ENCODE results near the gene DAZAP1. TPM values are rescaled to one million over a fixed set of nuclear protein-coding genes. Genes with fewer than 3 reads are reported as not detected.

The DAZAP1 gene
- polyA plus RNA-seq, 2 donors = 64.9 to 75.3 TPM

- Histone ChIP-seq H3K4me3 (ENCODE audit: low read depth in 1 of 2, low read length in 2 of 2) (no peak overlapping the region), H3K9me3 (ENCODE audit: control insufficient read depth in 2 of 2, insufficient read depth in 1 of 2, low read depth in 1 of 2, low read length in 1 of 2) (peaks cover 0 to 9% of the 10 kb centered on the region in 2 donors), H3K36me3 (ENCODE audit: control insufficient read depth in 2 of 2, insufficient read depth in 2 of 2, low read length in 1 of 2) (no peaks in the 10 kb centered on the region), H3K4me1 (ENCODE audit: control insufficient read depth in 2 of 2, insufficient read depth in 2 of 2, low read length in 1 of 2) (peaks cover 5 to 35% of the 10 kb centered on the region in 2 donors), H3K27me3 (ENCODE audit: control insufficient read depth in 1 of 2, insufficient read depth in 2 of 2, low read length in 2 of 2) (peaks cover 0 to 51% of the 10 kb centered on the region in 2 donors), H3K27ac (ENCODE audit: low read depth in 2 of 2, low read length in 1 of 2) (no peak overlapping the region)
- WGBS, 2 donors = 13 to 14% methylated on average over 32 to 33 of the region's 33 CpGs
Observed at GRCh38 chr19:1453525-1454364, 46.4 kb downstream of the DAZAP1 start.

DNA sequence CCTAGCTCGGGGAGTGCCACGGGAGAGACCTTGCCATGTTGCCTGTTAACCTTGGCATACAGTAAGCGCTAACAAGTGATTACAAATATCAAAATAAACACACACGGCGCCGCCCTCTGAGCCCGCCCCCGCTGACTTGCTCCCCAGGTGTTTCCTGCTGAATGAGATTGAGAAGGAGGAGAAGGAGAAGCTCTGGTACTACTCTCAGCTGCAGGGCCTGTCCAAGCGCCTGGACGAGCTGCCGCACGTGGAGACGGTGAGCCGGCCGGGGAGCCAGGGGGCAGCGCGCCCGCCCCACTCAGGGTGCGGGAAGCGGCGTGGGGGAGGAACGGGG lies 47.6 kb downstream of the DAZAP1 start:
- H3K9me3 ChIP-seq (ENCODE audit: control insufficient read depth in 2 of 2, insufficient read depth in 1 of 2, low read depth in 1 of 2, low read length in 1 of 2) = peaks cover 0 to 9% of the 10 kb centered on the region in 2 donors
- peaks cover 0 to 40% of the 10 kb centered on the region in 2 donors for H3K27me3 ChIP-seq (ENCODE audit: control insufficient read depth in 1 of 2, insufficient read depth in 2 of 2, low read length in 2 of 2)
- peaks cover 5 to 35% of the 10 kb centered on the region in 2 donors for H3K4me1 ChIP-seq (ENCODE audit: control insufficient read depth in 2 of 2, insufficient read depth in 2 of 2, low read length in 1 of 2)
- peak overlapping the region in 1 of 2 donors; percentile 15 for H3K27ac ChIP-seq (ENCODE audit: low read depth in 2 of 2, low read length in 1 of 2)
- 5 to 7% methylated on average over 22 of the region's 22 CpGs for WGBS, 2 donors
- H3K4me3 ChIP-seq (ENCODE audit: low read depth in 1 of 2, low read length in 2 of 2) = no peak overlapping the region
- no peaks in the 10 kb centered on the region for H3K36me3 ChIP-seq (ENCODE audit: control insufficient read depth in 2 of 2, insufficient read depth in 2 of 2, low read length in 1 of 2)

- H3K4me3 ChIP-seq (ENCODE audit: low read depth in 1 of 2, low read length in 2 of 2) = no peak overlapping the region
- H3K4me1 ChIP-seq (ENCODE audit: control insufficient read depth in 2 of 2, insufficient read depth in 2 of 2, low read length in 1 of 2) = peaks cover 5 to 35% of the 10 kb centered on the region in 2 donors
Observed at GRCh38 chr19:1455336-1456120, 48.1 kb downstream of the DAZAP1 start.

GRCh38 chr19:1456121-1456900 lies 48.9 kb downstream of the DAZAP1 start:
- peaks cover 0 to 9% of the 10 kb centered on the region in 2 donors for H3K9me3 ChIP-seq (ENCODE audit: control insufficient read depth in 2 of 2, insufficient read depth in 1 of 2, low read depth in 1 of 2, low read length in 1 of 2)
- H3K4me1 ChIP-seq (ENCODE audit: control insufficient read depth in 2 of 2, insufficient read depth in 2 of 2, low read length in 1 of 2) = peaks cover 5 to 35% of the 10 kb centered on the region in 2 donors
- H3K4me3 ChIP-seq (ENCODE audit: low read depth in 1 of 2, low read length in 2 of 2) = no peak overlapping the region
- peaks cover 0 to 33% of the 10 kb centered on the region in 2 donors for H3K27me3 ChIP-seq (ENCODE audit: control insufficient read depth in 1 of 2, insufficient read depth in 2 of 2, low read length in 2 of 2)
- H3K27ac ChIP-seq (ENCODE audit: low read depth in 2 of 2, low read length in 1 of 2) = no peak overlapping the region
- 22 to 39% methylated on average over 42 to 43 of the region's 43 CpGs for WGBS, 2 donors
- H3K36me3 ChIP-seq (ENCODE audit: control insufficient read depth in 2 of 2, insufficient read depth in 2 of 2, low read length in 1 of 2) = no peaks in the 10 kb centered on the region

More at GRCh38 chr19:1455336-1456120, 48.1 kb downstream of the DAZAP1 start:
- no peaks in the 10 kb centered on the region for H3K36me3 ChIP-seq (ENCODE audit: control insufficient read depth in 2 of 2, insufficient read depth in 2 of 2, low read length in 1 of 2)
- 3 to 6% methylated on average over 35 to 42 of the region's 42 CpGs for WGBS, 2 donors
- peak overlapping the region in 1 of 2 donors; percentile 15 for H3K27ac ChIP-seq (ENCODE audit: low read depth in 2 of 2, low read length in 1 of 2)
- peaks cover 0 to 36% of the 10 kb centered on the region in 2 donors for H3K27me3 ChIP-seq (ENCODE audit: control insufficient read depth in 1 of 2, insufficient read depth in 2 of 2, low read length in 2 of 2)
- H3K9me3 ChIP-seq (ENCODE audit: control insufficient read depth in 2 of 2, insufficient read depth in 1 of 2, low read depth in 1 of 2, low read length in 1 of 2) = peaks cover 0 to 9% of the 10 kb centered on the region in 2 donors

GRCh38 chr19:1457031-1457739 lies 49.8 kb downstream of the DAZAP1 start:
- peaks cover 0 to 9% of the 10 kb centered on the region in 2 donors for H3K9me3 ChIP-seq (ENCODE audit: control insufficient read depth in 2 of 2, insufficient read depth in 1 of 2, low read depth in 1 of 2, low read length in 1 of 2)
- no peaks in the 10 kb centered on the region for H3K36me3 ChIP-seq (ENCODE audit: control insufficient read depth in 2 of 2, insufficient read depth in 2 of 2, low read length in 1 of 2)
- peaks cover 5 to 34% of the 10 kb centered on the region in 2 donors for H3K4me1 ChIP-seq (ENCODE audit: control insufficient read depth in 2 of 2, insufficient read depth in 2 of 2, low read length in 1 of 2)
- 12 to 15% methylated on average over 48 of the region's 48 CpGs for WGBS, 2 donors
- H3K4me3 ChIP-seq (ENCODE audit: low read depth in 1 of 2, low read length in 2 of 2) = no peak overlapping the region
- H3K27ac ChIP-seq (ENCODE audit: low read depth in 2 of 2, low read length in 1 of 2) = no peak overlapping the region
- peaks cover 0 to 31% of the 10 kb centered on the region in 2 donors for H3K27me3 ChIP-seq (ENCODE audit: control insufficient read depth in 1 of 2, insufficient read depth in 2 of 2, low read length in 2 of 2)

GRCh38 chr19:1457892-1458291 lies 50.5 kb downstream of the DAZAP1 start:
- Histone ChIP-seq H3K27ac (ENCODE audit: low read depth in 2 of 2, low read length in 1 of 2) (no peak overlapping the region), H3K27me3 (ENCODE audit: control insufficient read depth in 1 of 2, insufficient read depth in 2 of 2, low read length in 2 of 2) (peaks cover 0 to 24% of the 10 kb centered on the region in 2 donors), H3K4me3 (ENCODE audit: low read depth in 1 of 2, low read length in 2 of 2) (no peak overlapping the region), H3K36me3 (ENCODE audit: control insufficient read depth in 2 of 2, insufficient read depth in 2 of 2, low read length in 1 of 2) (no peaks in the 10 kb centered on the region), H3K9me3 (ENCODE audit: control insufficient read depth in 2 of 2, insufficient read depth in 1 of 2, low read depth in 1 of 2, low read length in 1 of 2) (peaks cover 0 to 9% of the 10 kb centered on the region in 2 donors), H3K4me1 (ENCODE audit: control insufficient read depth in 2 of 2, insufficient read depth in 2 of 2, low read length in 1 of 2) (peaks cover 5 to 28% of the 10 kb centered on the region in 2 donors)
- WGBS, 2 donors = 77 to 84% methylated on average over 16 of the region's 16 CpGs

- Histone ChIP-seq H3K4me3 (ENCODE audit: low read depth in 1 of 2, low read length in 2 of 2) (no peak overlapping the region), H3K4me1 (ENCODE audit: control insufficient read depth in 2 of 2, insufficient read depth in 2 of 2, low read length in 1 of 2) (peaks cover 0 to 19% of the 10 kb centered on the region in 2 donors), H3K27me3 (ENCODE audit: control insufficient read depth in 1 of 2, insufficient read depth in 2 of 2, low read length in 2 of 2) (peaks cover 0 to 15% of the 10 kb centered on the region in 2 donors), H3K36me3 (ENCODE audit: control insufficient read depth in 2 of 2, insufficient read depth in 2 of 2, low read length in 1 of 2) (no peaks in the 10 kb centered on the region), H3K27ac (ENCODE audit: low read depth in 2 of 2, low read length in 1 of 2) (no peak overlapping the region), H3K9me3 (ENCODE audit: control insufficient read depth in 2 of 2, insufficient read depth in 1 of 2, low read depth in 1 of 2, low read length in 1 of 2) (peaks cover 0 to 5% of the 10 kb centered on the region in 2 donors)
- 76% methylated on average over 9 of the region's 9 CpGs for WGBS, 2 donors
Observed at GRCh38 chr19:1459479-1459878, 52.1 kb downstream of the DAZAP1 start.

DNA sequence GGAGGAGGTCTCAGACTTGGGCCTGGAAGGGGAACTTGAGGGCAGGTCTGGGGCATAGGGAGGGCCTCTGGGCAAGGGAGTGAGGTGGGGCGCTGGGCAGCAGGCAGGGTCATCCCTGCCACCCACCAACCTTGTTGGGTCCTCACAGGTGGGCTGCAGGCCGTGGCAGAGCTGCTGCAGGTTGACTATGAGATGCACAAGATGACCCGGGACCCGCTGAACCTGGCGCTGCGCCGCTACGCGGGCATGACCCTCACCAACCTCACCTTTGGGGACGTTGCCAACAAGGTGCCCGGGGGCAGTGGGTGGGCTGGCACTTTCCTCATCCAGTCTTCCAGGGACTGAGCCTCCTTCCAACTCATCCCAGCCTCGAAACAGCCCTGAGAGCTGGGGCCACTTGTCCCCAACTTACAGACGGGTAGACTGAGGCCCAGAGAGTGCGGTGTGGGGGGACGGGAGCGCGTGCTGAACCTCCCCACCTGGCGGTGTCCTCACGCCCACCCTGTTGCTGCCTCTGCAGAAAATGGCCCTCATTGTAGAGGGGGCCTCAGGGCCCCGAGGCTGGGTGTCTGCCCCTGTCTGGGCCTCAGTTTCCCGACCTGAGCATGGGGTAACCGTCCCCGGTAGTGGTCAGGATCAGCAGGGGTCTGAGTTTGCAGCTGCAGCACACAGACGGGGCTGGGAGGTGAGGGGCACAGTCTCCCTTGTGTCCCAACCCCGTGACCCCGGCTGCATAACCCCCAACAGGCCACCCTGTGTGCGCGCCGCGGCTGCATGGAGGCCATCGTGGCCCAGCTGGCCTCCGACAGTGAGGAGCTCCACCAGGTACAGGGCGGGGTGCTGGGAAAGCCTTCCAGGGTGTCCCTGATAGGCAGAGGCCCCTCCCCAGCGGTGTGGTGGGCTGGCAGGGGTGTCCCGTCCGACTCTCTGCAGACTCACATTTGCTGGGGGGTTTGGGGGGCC lies 52.9 kb downstream of the DAZAP1 start:
- peaks cover 0 to 16% of the 10 kb centered on the region in 2 donors for H3K27me3 ChIP-seq (ENCODE audit: control insufficient read depth in 1 of 2, insufficient read depth in 2 of 2, low read length in 2 of 2)
- H3K4me3 ChIP-seq (ENCODE audit: low read depth in 1 of 2, low read length in 2 of 2) = no peak overlapping the region
- H3K27ac ChIP-seq (ENCODE audit: low read depth in 2 of 2, low read length in 1 of 2) = no peak overlapping the region
- H3K9me3 ChIP-seq (ENCODE audit: control insufficient read depth in 2 of 2, insufficient read depth in 1 of 2, low read depth in 1 of 2, low read length in 1 of 2) = peaks cover 0 to 5% of the 10 kb centered on the region in 2 donors
- H3K4me1 ChIP-seq (ENCODE audit: control insufficient read depth in 2 of 2, insufficient read depth in 2 of 2, low read length in 1 of 2) = peaks cover under 1 to 20% of the 10 kb centered on the region in 2 donors
- 93 to 94% methylated on average over 33 to 36 of the region's 36 CpGs for WGBS, 2 donors
- H3K36me3 ChIP-seq (ENCODE audit: control insufficient read depth in 2 of 2, insufficient read depth in 2 of 2, low read length in 1 of 2) = peaks cover 0 to under 1% of the 10 kb centered on the region in 2 donors
